ENCODE data around the gene OR10H2.
"Not testable (repeated sequence)": the region's sequence is repeated elsewhere in the genome, so short reads cannot be mapped to it uniquely, and the experiment has no call there.

The OR10H2 gene, protein sequence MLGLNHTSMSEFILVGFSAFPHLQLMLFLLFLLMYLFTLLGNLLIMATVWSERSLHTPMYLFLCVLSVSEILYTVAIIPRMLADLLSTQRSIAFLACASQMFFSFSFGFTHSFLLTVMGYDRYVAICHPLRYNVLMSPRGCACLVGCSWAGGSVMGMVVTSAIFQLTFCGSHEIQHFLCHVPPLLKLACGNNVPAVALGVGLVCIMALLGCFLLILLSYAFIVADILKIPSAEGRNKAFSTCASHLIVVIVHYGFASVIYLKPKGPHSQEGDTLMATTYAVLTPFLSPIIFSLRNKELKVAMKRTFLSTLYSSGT

GRCh38 chr19:15727724-15728123, at the start of gene OR10H2:
OR10H2 (plus strand) TSS chr19:15728024; CDS start chr19:15728044, 20 bp downstream.
- DNase-seq (ENCODE audit: low read depth), result no peak
- no peak for TF ChIP-seq CTCF (IDR thresholded peaks at IDR 0.05; ENCODE audit: control insufficient read depth, insufficient read depth, low read depth, low read length, missing control alignments)
- no peak within 1 kb of the TSS for H3K4me3 ChIP-seq (ENCODE audit: control insufficient read depth, low read depth, low read length)

DNA sequence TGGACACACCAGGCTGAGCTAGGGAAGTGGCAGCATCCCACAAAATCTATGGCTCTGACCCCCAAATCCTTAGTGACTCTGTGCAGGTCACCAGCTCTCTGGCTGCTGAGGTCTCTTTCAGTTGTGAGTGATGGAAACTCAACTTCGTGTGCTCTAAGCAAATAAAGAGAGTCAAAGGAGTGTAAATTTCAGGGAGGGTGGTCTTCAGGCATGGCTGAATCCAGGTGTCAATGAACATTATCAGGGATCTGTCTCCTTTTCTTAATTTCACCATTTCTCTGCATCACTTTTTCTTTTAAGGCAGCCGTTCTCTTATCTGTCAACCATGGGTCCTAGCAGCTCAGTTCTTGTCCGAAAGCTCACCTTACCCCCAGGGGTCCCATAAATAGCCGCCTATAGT, 48.7 kb upstream of the OR10H2 start:
- DNase-seq (ENCODE audit: low read depth), result no peak

GRCh38 chr19:15679865-15680264, 48.0 kb upstream of the OR10H2 start:
- H3K4me3 ChIP-seq (ENCODE audit: control insufficient read depth, low read depth, low read length); DNase-seq (ENCODE audit: low read depth): not testable (repeated sequence)

More for the DNA sequence above, 48.7 kb upstream of the OR10H2 start:
- no peak for TF ChIP-seq CTCF (IDR thresholded peaks at IDR 0.05; ENCODE audit: control insufficient read depth, insufficient read depth, low read depth, low read length, missing control alignments)
- no peak overlapping the region for H3K4me3 ChIP-seq (ENCODE audit: control insufficient read depth, low read depth, low read length)

DNA sequence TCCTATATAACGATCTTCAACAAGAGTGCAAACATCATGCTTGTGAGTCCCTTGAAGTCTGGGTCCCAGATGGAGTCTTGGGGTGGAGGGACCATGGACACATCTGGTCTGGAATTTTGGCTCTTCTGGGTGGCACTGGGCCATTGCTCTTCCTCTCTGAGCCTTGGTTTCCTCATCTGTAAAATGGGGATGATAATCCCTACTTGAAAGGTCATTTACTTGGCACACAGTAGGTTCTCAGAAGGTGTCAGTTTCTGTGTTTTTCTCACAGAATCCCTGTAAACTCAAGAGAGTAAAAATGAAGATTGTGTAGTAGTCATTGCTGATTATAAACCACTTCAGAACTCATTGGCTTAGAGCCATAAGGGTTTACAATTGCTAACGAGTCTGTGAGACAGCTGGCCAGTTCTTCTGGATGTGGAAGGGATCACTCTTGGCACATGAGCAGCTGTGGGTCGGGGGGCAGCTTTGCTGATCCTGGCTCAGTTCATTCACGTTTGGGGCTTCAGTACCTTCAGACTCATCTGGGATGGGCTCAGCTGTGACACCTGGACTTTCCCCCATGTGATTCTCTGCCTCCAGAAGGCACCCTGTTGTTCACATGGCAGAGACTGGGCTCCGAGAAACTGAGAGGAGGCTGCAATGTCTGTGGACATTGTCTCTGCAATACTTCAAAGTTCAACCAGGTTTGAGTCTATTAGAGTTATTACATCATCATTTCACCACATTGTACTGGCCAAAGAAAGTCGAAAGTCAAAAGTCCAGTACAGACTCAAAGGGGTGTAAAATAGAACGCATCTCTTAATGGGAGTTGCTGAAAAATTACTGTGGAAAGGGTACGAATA, 47.1 kb upstream of the OR10H2 start:
- no peak for DNase-seq (ENCODE audit: low read depth)
- TF ChIP-seq CTCF (IDR thresholded peaks at IDR 0.05; ENCODE audit: control insufficient read depth, insufficient read depth, low read depth, low read length, missing control alignments), result no peak
- H3K4me3 ChIP-seq (ENCODE audit: control insufficient read depth, low read depth, low read length), result no peak overlapping the region

DNA sequence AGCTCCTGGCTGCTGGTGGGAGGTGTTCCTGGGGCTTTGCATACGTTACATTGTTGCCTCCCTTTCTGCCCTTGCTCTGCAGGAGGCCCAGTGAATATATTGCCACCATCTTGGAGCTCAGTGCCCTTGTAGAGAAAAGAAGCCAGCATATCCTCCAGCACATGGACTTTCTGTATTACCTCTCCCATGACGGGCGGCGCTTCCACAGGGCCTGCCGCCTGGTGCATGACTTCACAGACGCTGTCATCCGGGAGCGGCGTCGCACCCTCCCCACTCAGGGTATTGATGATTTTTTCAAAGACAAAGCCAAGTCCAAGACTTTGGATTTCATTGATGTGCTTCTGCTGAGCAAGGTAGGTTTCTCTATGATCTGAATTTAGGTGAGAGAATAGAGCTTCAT, 44.4 kb upstream of the OR10H2 start:
- no peak overlapping the region for H3K4me3 ChIP-seq (ENCODE audit: control insufficient read depth, low read depth, low read length)
- no peak for DNase-seq (ENCODE audit: low read depth)
- no peak for TF ChIP-seq CTCF (IDR thresholded peaks at IDR 0.05; ENCODE audit: control insufficient read depth, insufficient read depth, low read depth, low read length, missing control alignments)

- TF ChIP-seq CTCF (IDR thresholded peaks at IDR 0.05; ENCODE audit: control insufficient read depth, insufficient read depth, low read depth, low read length, missing control alignments), result no peak
- H3K4me3 ChIP-seq (ENCODE audit: control insufficient read depth, low read depth, low read length), result no peak overlapping the region
- no peak for DNase-seq (ENCODE audit: low read depth)
These were observed 43.0 kb upstream of the OR10H2 start for GRCh38 chr19:15684828-15685227.

GRCh38 chr19:15696654-15697194, 31.1 kb upstream of the OR10H2 start:
- DNase-seq (ENCODE audit: low read depth), result no peak
- no peak overlapping the region for H3K4me3 ChIP-seq (ENCODE audit: control insufficient read depth, low read depth, low read length)
- TF ChIP-seq CTCF (IDR thresholded peaks at IDR 0.05; ENCODE audit: control insufficient read depth, insufficient read depth, low read depth, low read length, missing control alignments), result no peak
